HG03139 (cell line): ENCODE results near the gene ELMO1.

Source experiments
- ATAC-seq: cut with Tn5 transposase; IDR thresholded peaks from one replicate; pipeline ENCODE4 v1.9.1; 2021; ENCODE audit not compliant: unreplicated experiment

The ELMO1 gene

GRCh38 chr7:36868727-36869411 is 579.8 kb downstream of the ELMO1 start:
- no peak for ATAC-seq

GRCh38 chr7:36865019-36865418 is 583.6 kb downstream of the ELMO1 start:
- no peak for ATAC-seq

- no peak for ATAC-seq
Measured at GRCh38 chr7:36863901-36864701, 584.6 kb downstream of the ELMO1 start.

- no peak for ATAC-seq
Measured at GRCh38 chr7:36862771-36863261, 585.8 kb downstream of the ELMO1 start.

GRCh38 chr7:36861656-36862055 is 587.0 kb downstream of the ELMO1 start:
- ATAC-seq, result no peak

- ATAC-seq, result no peak
Measured at GRCh38 chr7:36860681-36861080, 588.0 kb downstream of the ELMO1 start.

- ATAC-seq, result no peak
Measured at GRCh38 chr7:36855330-36855729, 593.3 kb downstream of the ELMO1 start.

- ATAC-seq, result no peak
Measured at GRCh38 chr7:36854652-36855051, 594.0 kb downstream of the ELMO1 start.

GRCh38 chr7:36852931-36853330 is 595.7 kb downstream of the ELMO1 start:
- ATAC-seq, result no peak

GRCh38 chr7:36852017-36852416 is 596.6 kb downstream of the ELMO1 start:
- ATAC-seq, result no peak

- ATAC-seq, result no peak
Measured at GRCh38 chr7:36851382-36851781, 597.3 kb downstream of the ELMO1 start.

GRCh38 chr7:36847946-36848345 is 600.7 kb downstream of the ELMO1 start:
- no peak for ATAC-seq

- ATAC-seq, result no peak
Measured at GRCh38 chr7:36844374-36844773, 604.3 kb downstream of the ELMO1 start.

GRCh38 chr7:36840904-36841303 is 607.8 kb downstream of the ELMO1 start:
- no peak for ATAC-seq

GRCh38 chr7:36838616-36839225 is 609.9 kb downstream of the ELMO1 start:
- no peak for ATAC-seq

GRCh38 chr7:36831049-36831448 is 617.6 kb downstream of the ELMO1 start:
- no peak for ATAC-seq

GRCh38 chr7:36827726-36828703 is 620.6 kb downstream of the ELMO1 start:
- ATAC-seq, result no peak

GRCh38 chr7:36825501-36825900 is 623.2 kb downstream of the ELMO1 start:
- ATAC-seq, result no peak

GRCh38 chr7:36823353-36823752 is 625.3 kb downstream of the ELMO1 start:
- ATAC-seq, result no peak

- no peak for ATAC-seq
Measured at GRCh38 chr7:36821617-36822016, 627.0 kb downstream of the ELMO1 start.
